Tibial artery (tissue), 4 donors: Measurements from ENCODE around the gene RNF187.
A peak's percentile ranks its signal among the peaks of the same experiment; 100 is the strongest.
"Not testable (repeated sequence)": the region's sequence is repeated elsewhere in the genome, so short reads cannot be mapped to it uniquely, and the experiment has no call there.

Experiments used
- DNase-seq, 2 donors: peaks; one replicate each; pipeline ENCODE4 v3.0.0-alpha.2; 2019
- H3K27ac ChIP-seq, 2 donors: fragments of 200-600 bp; sonication (generic) in 1 of 2; 1 replicate in 1 of 2; 2 replicates in 1 of 2; pipeline ENCODE4 v1.5.1; 2018 to 2019; ENCODE audit warnings: mild to moderate bottlenecking in 1 of 2
- H3K27me3 ChIP-seq, 2 donors: fragments of 200-600 bp; sonication (generic) in 1 of 2; one replicate each; pipeline versions ENCODE4 v1.5.1 to v1.6.0; 2016 to 2019
- H3K36me3 ChIP-seq, 3 donors: fragments of 200-600 bp; sonication (generic) in 2 of 3; one replicate each; pipeline ENCODE4 v1.5.1; 2016 to 2019; ENCODE audit warnings: mild to moderate bottlenecking in 2 of 3
- H3K4me1 ChIP-seq, 4 donors: fragments of 200-600 bp; sonication (generic) in 2 of 4; 1 replicate in 3 of 4; 2 replicates in 1 of 4; pipeline ENCODE4 v1.5.1; 2016 to 2019
- H3K4me3 ChIP-seq, 2 donors: fragments of 200-600 bp; sonication (generic) in 1 of 2; 1 replicate in 1 of 2; 2 replicates in 1 of 2; pipeline ENCODE4 v1.5.1; 2018 to 2019; ENCODE audit warnings: mild to moderate bottlenecking in 2 of 2
- H3K9me3 ChIP-seq, 3 donors: fragments of 200-600 bp; sonication (generic) in 1 of 3; one replicate each; pipeline ENCODE4 v1.5.1; 2016 to 2019
- intact Hi-C: fragments of 100-400 bp; cut with DNase I; formaldehyde crosslinking; loops from one replicate; pipeline ENCODE4 v1.15.0; 2023; ENCODE audit warnings: low total_unique reads
- TF ChIP-seq, protein P1 (sequence below), 2 experiments: fragments of 200-600 bp in 1 of 2; fragments of 450-650 bp in 1 of 2; IDR thresholded peaks; one replicate each; pipeline ENCODE4 v1.5.1; 2017 to 2019; ENCODE audit warnings: antibody characterized with exemption in 2 of 2, mild to moderate bottlenecking in 1 of 2, moderate library complexity in 1 of 2

Gene RNF187

DNA sequence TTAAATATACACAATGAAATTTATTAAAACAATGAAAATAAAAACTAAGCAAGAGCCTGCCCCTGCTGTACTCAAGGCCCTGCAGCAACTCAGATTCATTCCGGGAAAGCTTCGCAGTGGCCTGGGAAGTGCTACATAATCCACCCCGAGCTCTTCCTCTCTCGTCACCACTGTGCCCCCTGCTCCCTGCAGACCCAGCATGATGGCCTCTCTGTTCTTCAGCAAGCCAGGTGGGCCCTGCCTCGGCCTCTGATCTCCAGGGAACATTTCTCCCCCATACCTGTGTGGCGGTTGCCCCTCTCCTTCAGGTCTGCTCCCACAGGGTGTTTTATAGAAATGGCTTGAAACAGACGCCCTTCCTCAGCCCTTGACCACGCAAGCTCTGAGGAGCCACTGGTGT is 10.6 kb downstream of the RNF187 start:
- no peaks in the 10 kb centered on the region for H3K9me3 ChIP-seq
- H3K27ac ChIP-seq, result no peak overlapping the region
- intact Hi-C loops, result no loop called here
- H3K36me3 ChIP-seq, result peaks cover 27 to 45% (median 45%) of the 10 kb centered on the region in 3 donors
- H3K27me3 ChIP-seq, result no peaks in the 10 kb centered on the region
- TF ChIP-seq, protein P1, sequence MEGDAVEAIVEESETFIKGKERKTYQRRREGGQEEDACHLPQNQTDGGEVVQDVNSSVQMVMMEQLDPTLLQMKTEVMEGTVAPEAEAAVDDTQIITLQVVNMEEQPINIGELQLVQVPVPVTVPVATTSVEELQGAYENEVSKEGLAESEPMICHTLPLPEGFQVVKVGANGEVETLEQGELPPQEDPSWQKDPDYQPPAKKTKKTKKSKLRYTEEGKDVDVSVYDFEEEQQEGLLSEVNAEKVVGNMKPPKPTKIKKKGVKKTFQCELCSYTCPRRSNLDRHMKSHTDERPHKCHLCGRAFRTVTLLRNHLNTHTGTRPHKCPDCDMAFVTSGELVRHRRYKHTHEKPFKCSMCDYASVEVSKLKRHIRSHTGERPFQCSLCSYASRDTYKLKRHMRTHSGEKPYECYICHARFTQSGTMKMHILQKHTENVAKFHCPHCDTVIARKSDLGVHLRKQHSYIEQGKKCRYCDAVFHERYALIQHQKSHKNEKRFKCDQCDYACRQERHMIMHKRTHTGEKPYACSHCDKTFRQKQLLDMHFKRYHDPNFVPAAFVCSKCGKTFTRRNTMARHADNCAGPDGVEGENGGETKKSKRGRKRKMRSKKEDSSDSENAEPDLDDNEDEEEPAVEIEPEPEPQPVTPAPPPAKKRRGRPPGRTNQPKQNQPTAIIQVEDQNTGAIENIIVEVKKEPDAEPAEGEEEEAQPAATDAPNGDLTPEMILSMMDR (IDR thresholded peaks at IDR 0.05), result no peak
- H3K4me1 ChIP-seq, result peaks cover 4 to 10% (median 9%) of the 10 kb centered on the region in 4 donors
- no peak overlapping the region for H3K4me3 ChIP-seq
- DNase-seq, result no peak

DNA sequence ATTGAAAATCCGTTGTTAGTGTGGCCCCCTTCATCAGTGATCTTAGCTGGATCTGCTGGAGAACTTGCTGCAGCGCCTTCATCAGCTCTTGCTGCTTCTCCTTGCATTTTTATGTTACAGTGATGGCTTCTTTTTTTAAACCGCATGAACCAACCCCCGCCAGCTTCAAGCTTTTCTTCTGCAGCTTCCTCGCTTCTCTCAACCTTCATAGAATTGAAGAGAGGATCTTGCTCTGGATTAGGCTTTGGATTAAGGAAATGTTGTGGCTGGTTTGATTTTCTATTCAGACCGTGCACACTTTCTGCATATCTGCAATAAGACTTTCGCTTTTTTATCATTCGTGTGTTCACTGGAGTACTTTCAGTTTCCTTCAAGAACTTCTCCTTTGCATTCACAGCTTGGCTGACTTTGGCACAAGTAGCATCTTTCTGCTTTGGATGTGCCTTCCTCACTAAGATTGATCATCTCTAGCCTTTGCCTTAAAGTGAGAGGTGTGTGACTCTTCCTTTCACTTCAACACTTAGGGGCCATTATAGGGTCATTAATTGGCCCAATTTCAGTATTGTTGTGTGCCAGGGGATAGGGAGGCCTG is 13.1 kb downstream of the RNF187 start:
- Histone ChIP-seq H3K9me3 (no peaks in the 10 kb centered on the region), H3K27ac (no peak overlapping the region), H3K27me3 (peaks cover 0 to 7% of the 10 kb centered on the region in 2 donors), H3K4me1 (peaks cover 4 to 10% (median 9%) of the 10 kb centered on the region in 4 donors), H3K4me3 (no peak overlapping the region), H3K36me3 (peaks cover 7 to 21% (median 21%) of the 10 kb centered on the region in 3 donors)
- TF ChIP-seq, protein P1 (IDR thresholded peaks at IDR 0.05), result no peak
- DNase-seq, result no peak
- intact Hi-C loops, result no loop called here

DNA sequence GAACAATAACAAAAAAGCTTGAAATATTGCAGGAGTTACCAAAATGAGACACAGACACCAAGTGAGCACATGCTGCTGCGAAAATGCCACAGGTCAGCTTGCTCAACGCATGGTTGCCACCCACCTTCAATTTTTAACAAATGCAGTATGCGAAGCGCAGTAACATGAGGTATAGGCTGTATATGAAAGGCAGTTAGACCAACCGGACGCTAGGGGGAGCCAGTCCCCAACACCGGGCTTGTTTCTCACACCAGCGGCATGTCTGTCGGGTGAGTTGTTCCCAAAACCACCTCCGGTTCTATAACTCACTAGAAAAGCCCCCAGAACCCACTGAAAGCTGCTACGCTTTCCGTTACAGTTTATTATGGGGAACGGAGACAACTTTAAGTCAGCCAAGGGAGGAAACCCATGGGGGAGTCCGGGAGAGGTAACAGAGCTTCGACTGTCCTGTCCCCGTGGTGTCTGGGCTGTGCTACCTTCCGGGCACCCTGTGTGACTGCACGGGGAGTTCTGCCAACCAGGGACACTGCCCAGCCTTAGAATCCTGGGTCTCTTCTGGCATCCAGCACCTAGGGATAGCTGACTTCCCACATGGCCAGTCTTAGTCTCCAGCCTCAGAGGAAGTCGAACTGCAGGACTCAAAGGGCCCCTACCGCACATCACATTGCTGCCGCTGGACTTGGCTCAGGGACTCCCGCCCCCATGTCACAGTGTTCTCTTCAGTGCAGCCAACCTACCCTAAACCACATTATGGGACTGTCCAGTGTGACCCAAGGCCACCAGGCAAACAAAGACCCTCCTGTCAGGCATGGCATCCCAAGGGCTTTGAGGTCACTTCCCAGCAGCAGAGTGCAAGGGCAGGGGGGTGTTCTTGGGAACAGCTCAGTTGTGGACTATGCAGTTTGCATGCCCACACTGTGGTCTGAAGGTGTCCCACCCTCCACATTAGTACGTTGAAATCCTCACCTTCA is 14.0 kb downstream of the RNF187 start:
- Histone ChIP-seq H3K27me3 (peaks cover 0 to 13% of the 10 kb centered on the region in 2 donors), H3K4me1 (peaks cover 4 to 10% (median 9%) of the 10 kb centered on the region in 4 donors), H3K36me3 (peaks cover 0 to 12% (median 12%) of the 10 kb centered on the region in 3 donors), H3K27ac (no peak overlapping the region), H3K9me3 (no peaks in the 10 kb centered on the region), H3K4me3 (peak overlapping the region; percentile 15 to 20)
- TF ChIP-seq, protein P1 (IDR thresholded peaks at IDR 0.05), result peak; percentile 75 to 88
- peak; percentile 72 to 87 for DNase-seq
- intact Hi-C loops, result no loop called here

DNA sequence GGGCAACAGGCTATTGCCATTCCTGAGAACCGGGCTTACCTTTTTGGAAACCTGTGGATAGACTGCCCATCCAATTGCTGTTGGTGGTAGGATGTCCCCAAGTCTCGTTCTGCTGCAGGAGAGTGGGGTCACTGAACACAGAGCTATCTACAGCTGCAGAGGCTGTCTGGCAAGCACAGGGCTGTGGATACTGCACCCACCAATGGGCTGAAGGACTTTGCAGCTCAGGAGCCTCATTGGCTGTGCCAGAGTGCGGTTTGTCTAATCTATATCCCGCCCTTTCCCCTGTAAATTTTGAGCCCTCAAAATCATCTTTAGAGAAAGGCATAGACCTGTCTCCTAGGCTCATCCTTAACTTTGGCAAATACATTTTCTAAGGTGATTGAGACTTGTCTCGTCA is 15.3 kb downstream of the RNF187 start:
- DNase-seq, result no peak
- TF ChIP-seq, protein P1 (IDR thresholded peaks at IDR 0.05), result no peak
- intact Hi-C loops, result no loop called here
- Histone ChIP-seq H3K27ac (no peak overlapping the region), H3K4me1 (peaks cover 4 to 10% (median 9%) of the 10 kb centered on the region in 4 donors), H3K4me3 (no peak overlapping the region), H3K9me3 (no peaks in the 10 kb centered on the region), H3K27me3 (peaks cover 0 to 13% of the 10 kb centered on the region in 2 donors), H3K36me3 (peaks cover 0 to 4% (median 0%) of the 10 kb centered on the region in 3 donors)

DNA sequence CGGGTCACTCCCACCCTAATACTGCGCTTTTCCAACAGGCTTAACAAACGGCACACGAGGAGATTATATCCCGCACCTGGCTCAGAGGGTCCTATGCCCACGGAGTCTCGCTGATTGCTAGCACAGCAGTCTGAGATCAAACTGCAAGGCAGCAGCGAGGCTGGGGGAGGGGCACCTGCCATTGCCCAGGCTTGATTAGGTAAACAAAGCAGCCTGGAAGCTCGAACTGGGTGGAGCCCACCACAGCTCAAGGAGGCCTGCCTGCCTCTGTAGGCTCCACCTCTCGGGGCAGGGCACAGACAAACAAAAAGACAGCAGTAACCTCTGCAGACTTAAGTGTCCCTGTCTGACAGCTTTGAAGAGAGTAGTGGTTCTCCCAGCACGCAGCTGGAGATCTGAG is 18.8 kb downstream of the RNF187 start:
- DNase-seq, H3K9me3 ChIP-seq, intact Hi-C loops, H3K36me3 ChIP-seq, H3K27ac ChIP-seq, H3K4me3 ChIP-seq, H3K4me1 ChIP-seq: not testable (repeated sequence)
- peaks cover 0 to 22% of the 10 kb centered on the region in 2 donors for H3K27me3 ChIP-seq
